ENCODE measurements around the gene KIRREL3. TPM values are rescaled to one million over a fixed set of nuclear protein-coding genes. Genes with fewer than 3 reads are reported as not detected.

Gene KIRREL3
- total and polyA plus RNA-seq, 7 experiments from 2014 or later: not detected

- POLR2A ChIA-PET: no interaction called here
Measured at GRCh38 chr11:126496576-126497337, 503.8 kb downstream of the KIRREL3 start.

DNA sequence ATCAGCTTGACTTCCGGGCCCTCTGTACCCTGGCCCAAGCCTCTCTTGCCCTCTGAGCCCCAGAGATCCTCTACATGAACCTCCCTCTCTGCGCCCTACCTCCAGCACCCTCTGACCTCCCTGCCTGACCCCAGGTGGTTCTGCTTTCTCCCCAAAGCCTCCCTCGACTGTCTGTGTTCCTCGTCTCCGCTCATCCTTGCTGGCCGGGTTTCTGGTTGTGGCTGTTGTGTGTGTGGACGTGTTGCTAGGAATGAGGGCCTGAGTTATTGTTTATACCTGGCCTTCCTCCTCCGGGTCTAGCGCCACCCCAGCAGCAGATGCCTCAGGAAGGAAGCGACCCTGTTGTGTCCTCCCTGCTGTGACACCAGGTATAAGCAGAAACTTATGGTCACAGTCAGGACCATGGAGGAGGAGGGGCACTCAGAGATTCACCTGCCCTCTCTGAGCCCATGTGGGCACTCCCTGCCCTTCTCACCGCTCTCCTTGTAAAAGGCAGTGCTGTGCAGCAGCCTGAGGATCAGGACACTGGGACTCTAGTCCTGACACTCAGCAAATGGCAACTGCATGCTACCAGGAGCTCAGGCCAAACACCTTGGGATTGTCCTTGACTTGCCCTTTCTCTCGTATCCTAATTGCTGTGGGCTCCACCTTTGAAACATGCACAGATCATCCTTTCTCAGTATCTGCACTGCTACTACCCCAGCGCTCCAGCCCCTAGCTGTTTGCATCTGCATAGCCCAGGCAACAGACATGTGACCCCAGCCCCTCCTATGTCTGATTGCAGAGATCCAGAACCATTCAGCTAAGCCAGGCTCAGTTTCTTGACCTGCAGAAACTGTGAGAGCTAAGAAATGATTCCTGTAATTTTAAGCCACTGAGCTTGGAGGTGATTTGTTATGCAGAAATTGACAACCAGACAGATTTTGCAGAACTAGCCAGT, 505.0 kb downstream of the KIRREL3 start:
- no peak overlapping the region for H3K4me3 ChIP-seq (ENCODE audit: low read length)
- ATAC-seq (no peak), DNase-seq (no peak)
- peaks cover 0 to 5% (median 0%) of the 10 kb centered on the region in 7 donors for H3K4me1 Mint-ChIP-seq
- no peaks in the 10 kb centered on the region for H3K36me3 ChIP-seq (ENCODE audit: control insufficient read depth in 2 of 3, insufficient read depth in 3 of 3, low read length in 3 of 3)
- peaks cover 9 to 14% (median 11%) of the 10 kb centered on the region in 5 donors for H3K27me3 Mint-ChIP-seq
- no peaks in the 10 kb centered on the region for H3K9me3 Mint-ChIP-seq
- CTCF ChIA-PET: no interaction called here
- no peaks in the 10 kb centered on the region for H3K36me3 Mint-ChIP-seq
- POLR2A ChIA-PET: no interaction called here
- no peak overlapping the region for H3K27ac ChIP-seq (ENCODE audit: low read depth, low read length)
- no peak overlapping the region for H3K4me3 Mint-ChIP-seq
- no peaks in the 10 kb centered on the region for H3K27me3 ChIP-seq (ENCODE audit: control insufficient read depth in 2 of 2, insufficient read depth in 2 of 2, low read length in 2 of 2)
- H3K27ac Mint-ChIP-seq: peak overlapping the region in 1 of 9 donors; percentile 33
- intact Hi-C loops (cut with micrococcal nuclease): no loop called here
- H3K9me3 ChIP-seq (ENCODE audit: control insufficient read depth in 2 of 3, low read length in 3 of 3): no peaks in the 10 kb centered on the region
- H3K4me1 ChIP-seq (ENCODE audit: control insufficient read depth in 2 of 2, insufficient read depth in 2 of 2, low read length in 2 of 2): no peaks in the 10 kb centered on the region

More at GRCh38 chr11:126496576-126497337, 503.8 kb downstream of the KIRREL3 start:
- Histone ChIP-seq H3K27ac (ENCODE audit: low read depth, low read length) (no peak overlapping the region), H3K4me3 (ENCODE audit: low read length) (no peak overlapping the region), H3K9me3 (ENCODE audit: control insufficient read depth in 2 of 3, low read length in 3 of 3) (no peaks in the 10 kb centered on the region), H3K27me3 (ENCODE audit: control insufficient read depth in 2 of 2, insufficient read depth in 2 of 2, low read length in 2 of 2) (no peaks in the 10 kb centered on the region), H3K4me1 (ENCODE audit: control insufficient read depth in 2 of 2, insufficient read depth in 2 of 2, low read length in 2 of 2) (no peaks in the 10 kb centered on the region), H3K36me3 (ENCODE audit: control insufficient read depth in 2 of 3, insufficient read depth in 3 of 3, low read length in 3 of 3) (no peaks in the 10 kb centered on the region)
- no peaks in the 10 kb centered on the region for H3K36me3 Mint-ChIP-seq
- H3K27me3 Mint-ChIP-seq: peaks cover 12 to 23% (median 19%) of the 10 kb centered on the region in 5 donors
- DNase-seq (no peak), ATAC-seq (no peak)
- H3K4me1 Mint-ChIP-seq: peaks cover 0 to 5% (median 0%) of the 10 kb centered on the region in 7 donors
- H3K9me3 Mint-ChIP-seq: no peaks in the 10 kb centered on the region
- intact Hi-C loops (cut with micrococcal nuclease): no loop called here
- no peak overlapping the region for H3K27ac Mint-ChIP-seq
- no peak overlapping the region for H3K4me3 Mint-ChIP-seq
- CTCF ChIA-PET: no interaction called here

DNA sequence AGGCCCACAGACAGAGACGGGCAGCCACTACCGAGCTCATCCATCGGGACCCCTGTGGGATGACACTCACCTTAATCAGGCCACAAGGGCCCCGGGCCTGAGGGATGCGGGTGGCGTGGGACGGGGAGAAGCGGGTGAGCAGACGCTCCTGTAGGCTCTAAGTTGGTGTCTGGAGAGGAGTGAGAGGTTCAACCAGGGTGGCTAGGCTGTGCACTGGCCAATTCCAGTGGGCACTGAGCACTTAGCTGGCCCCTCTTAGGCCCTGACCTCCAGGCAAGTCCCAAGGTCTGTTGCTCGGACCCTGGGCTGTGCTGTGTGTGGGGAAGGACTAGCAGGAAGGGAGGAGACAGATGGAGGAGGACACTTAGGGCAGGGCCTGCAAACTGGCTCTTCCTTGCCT, 505.7 kb downstream of the KIRREL3 start:
- Histone ChIP-seq H3K36me3 (ENCODE audit: control insufficient read depth in 2 of 3, insufficient read depth in 3 of 3, low read length in 3 of 3) (no peaks in the 10 kb centered on the region), H3K4me1 (ENCODE audit: control insufficient read depth in 2 of 2, insufficient read depth in 2 of 2, low read length in 2 of 2) (no peaks in the 10 kb centered on the region), H3K27me3 (ENCODE audit: control insufficient read depth in 2 of 2, insufficient read depth in 2 of 2, low read length in 2 of 2) (no peaks in the 10 kb centered on the region), H3K27ac (ENCODE audit: low read depth, low read length) (no peak overlapping the region), H3K9me3 (ENCODE audit: control insufficient read depth in 2 of 3, low read length in 3 of 3) (no peaks in the 10 kb centered on the region), H3K4me3 (ENCODE audit: low read length) (no peak overlapping the region)
- POLR2A ChIA-PET: no interaction called here
- CTCF ChIA-PET: no interaction called here
- Mint-ChIP-seq H3K27me3 (peaks cover 7 to 13% (median 8%) of the 10 kb centered on the region in 5 donors), H3K36me3 (no peaks in the 10 kb centered on the region), H3K4me3 (no peak overlapping the region), H3K27ac (no peak overlapping the region), H3K4me1 (peaks cover 0 to 5% (median 0%) of the 10 kb centered on the region in 7 donors), H3K9me3 (no peaks in the 10 kb centered on the region)
- DNase-seq (no peak), ATAC-seq (peak; percentile 27)
- intact Hi-C loops (cut with micrococcal nuclease): no loop called here

DNA sequence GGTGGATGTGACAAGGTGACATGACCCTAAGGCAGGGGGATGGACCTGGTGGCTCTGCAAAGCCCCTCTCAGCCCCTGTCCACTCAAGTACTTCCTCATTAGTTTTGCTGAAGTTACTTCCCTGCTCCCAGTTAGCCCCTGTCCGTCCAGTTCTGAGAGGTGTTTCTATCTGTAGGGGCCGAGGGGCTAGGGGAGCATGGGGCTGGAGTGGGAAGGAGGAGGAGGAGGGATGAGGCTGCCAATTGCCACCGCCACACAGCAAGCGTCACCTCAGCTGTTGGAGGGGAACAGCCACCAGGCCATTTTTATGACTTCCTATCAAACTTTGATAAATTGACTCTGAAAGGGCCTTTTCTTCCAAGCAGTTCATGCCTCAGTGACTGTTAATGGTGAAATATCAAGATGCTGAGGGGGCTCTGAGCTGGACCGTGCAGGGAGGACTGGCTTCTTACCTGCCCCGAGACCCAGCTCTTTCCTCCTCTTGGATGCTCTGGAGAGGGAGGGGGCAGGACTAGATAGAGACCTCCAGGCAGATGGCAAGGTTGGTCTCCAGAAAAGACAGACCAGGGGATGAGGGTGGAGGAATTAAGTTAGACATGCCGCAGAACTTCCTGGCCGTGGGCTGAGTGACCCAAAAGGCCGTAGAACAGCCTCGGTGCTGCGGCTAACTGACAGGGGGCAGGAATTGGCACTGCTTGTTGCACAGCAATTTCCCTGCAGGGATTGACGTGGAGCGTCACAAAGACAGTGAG, 508.1 kb downstream of the KIRREL3 start:
- H3K27me3 Mint-ChIP-seq: peaks cover 0 to 10% (median 0%) of the 10 kb centered on the region in 5 donors
- DNase-seq: no peak
- no peaks in the 10 kb centered on the region for H3K36me3 ChIP-seq (ENCODE audit: control insufficient read depth in 2 of 3, insufficient read depth in 3 of 3, low read length in 3 of 3)
- no peak overlapping the region for H3K27ac Mint-ChIP-seq
- H3K4me3 ChIP-seq (ENCODE audit: low read length): no peak overlapping the region
- H3K27ac ChIP-seq (ENCODE audit: low read depth, low read length): no peak overlapping the region
- H3K9me3 Mint-ChIP-seq: no peaks in the 10 kb centered on the region
- H3K36me3 Mint-ChIP-seq: no peaks in the 10 kb centered on the region
- H3K4me1 ChIP-seq (ENCODE audit: control insufficient read depth in 2 of 2, insufficient read depth in 2 of 2, low read length in 2 of 2): no peaks in the 10 kb centered on the region
- H3K27me3 ChIP-seq (ENCODE audit: control insufficient read depth in 2 of 2, insufficient read depth in 2 of 2, low read length in 2 of 2): no peaks in the 10 kb centered on the region
- H3K4me3 Mint-ChIP-seq: no peak overlapping the region
- ChIA-PET POLR2A (no interaction called here), CTCF (no interaction called here)
- intact Hi-C loops (cut with micrococcal nuclease): no loop called here
- no peaks in the 10 kb centered on the region for H3K4me1 Mint-ChIP-seq
- no peak for ATAC-seq
- H3K9me3 ChIP-seq (ENCODE audit: control insufficient read depth in 2 of 3, low read length in 3 of 3): no peaks in the 10 kb centered on the region

DNA sequence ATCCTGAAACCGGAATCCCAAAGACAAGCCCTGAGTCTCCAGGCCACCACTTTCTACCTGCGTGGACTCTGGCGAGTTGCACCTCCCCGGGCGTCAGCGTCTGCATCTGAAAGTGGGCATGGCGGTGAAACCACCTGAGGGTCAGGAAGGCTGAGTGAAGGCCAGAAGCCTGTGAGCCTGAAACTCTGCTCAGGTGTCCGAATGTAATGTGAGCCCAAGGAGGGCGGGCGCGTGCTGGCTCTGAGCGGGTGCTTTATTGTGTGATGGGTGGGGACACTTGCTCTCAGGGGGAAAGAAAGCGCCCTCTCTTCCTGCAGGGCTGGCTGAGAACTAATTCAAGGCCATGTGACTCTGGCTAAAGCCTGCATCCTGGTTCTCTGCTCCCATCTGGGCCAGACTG, 509.5 kb downstream of the KIRREL3 start:
- no peaks in the 10 kb centered on the region for H3K9me3 Mint-ChIP-seq
- no peak overlapping the region for H3K27ac Mint-ChIP-seq
- no peaks in the 10 kb centered on the region for H3K4me1 Mint-ChIP-seq
- Histone ChIP-seq H3K27ac (ENCODE audit: low read depth, low read length) (no peak overlapping the region), H3K4me3 (ENCODE audit: low read length) (no peak overlapping the region), H3K27me3 (ENCODE audit: control insufficient read depth in 2 of 2, insufficient read depth in 2 of 2, low read length in 2 of 2) (no peaks in the 10 kb centered on the region), H3K36me3 (ENCODE audit: control insufficient read depth in 2 of 3, insufficient read depth in 3 of 3, low read length in 3 of 3) (no peaks in the 10 kb centered on the region), H3K4me1 (ENCODE audit: control insufficient read depth in 2 of 2, insufficient read depth in 2 of 2, low read length in 2 of 2) (no peaks in the 10 kb centered on the region), H3K9me3 (ENCODE audit: control insufficient read depth in 2 of 3, low read length in 3 of 3) (no peaks in the 10 kb centered on the region)
- intact Hi-C loops (cut with micrococcal nuclease): no loop called here
- no peak overlapping the region for H3K4me3 Mint-ChIP-seq
- H3K36me3 Mint-ChIP-seq: no peaks in the 10 kb centered on the region
- H3K27me3 Mint-ChIP-seq: peaks cover 0 to 10% (median 0%) of the 10 kb centered on the region in 5 donors
- ChIA-PET POLR2A (no interaction called here), CTCF (no interaction called here)
- ATAC-seq (no peak), DNase-seq (no peak)

DNA sequence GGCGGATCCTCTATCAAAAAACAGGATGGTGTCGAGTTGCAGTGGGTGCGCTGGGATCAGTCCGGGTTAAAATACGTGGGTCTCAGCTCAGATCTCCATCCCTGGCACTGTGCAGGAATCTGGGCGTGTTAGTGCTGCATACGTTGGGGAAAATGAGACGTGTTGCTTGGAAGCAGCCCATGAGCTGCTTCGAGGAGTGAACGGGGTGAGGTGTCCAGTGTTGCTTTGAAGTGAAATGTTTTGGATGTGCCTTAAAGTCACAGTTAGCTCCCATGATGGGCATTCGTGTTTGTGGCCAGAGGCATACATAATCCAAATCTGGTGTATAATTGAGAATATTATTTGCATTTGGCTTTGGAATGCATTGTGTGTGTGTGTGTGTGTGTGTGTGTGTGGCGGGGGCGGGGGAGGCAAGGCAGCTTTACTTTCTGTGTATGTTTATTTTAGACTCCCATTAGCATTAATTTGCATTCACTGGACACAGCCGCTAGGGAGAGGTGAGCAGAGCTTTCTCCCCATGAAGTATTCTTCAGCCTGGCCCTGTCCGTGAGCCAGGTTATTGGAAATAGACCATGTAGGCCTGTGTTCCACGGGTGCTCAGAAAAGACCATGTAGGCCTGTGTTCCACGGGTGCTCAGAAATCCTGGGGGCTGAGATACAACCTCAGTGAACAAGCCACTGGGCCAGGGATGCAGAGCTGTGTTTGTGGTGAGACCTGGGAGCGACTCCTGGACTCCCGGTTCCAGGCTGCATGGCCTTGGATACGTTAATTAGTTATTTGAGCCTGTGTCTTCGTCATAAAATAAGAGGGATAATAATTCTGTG, 510.5 kb downstream of the KIRREL3 start:
- Mint-ChIP-seq H3K9me3 (no peaks in the 10 kb centered on the region), H3K36me3 (no peaks in the 10 kb centered on the region), H3K27ac (no peak overlapping the region), H3K4me3 (no peak overlapping the region), H3K27me3 (peaks cover 0 to 10% (median 0%) of the 10 kb centered on the region in 5 donors), H3K4me1 (peaks cover 0 to 2% (median 0%) of the 10 kb centered on the region in 7 donors)
- no peaks in the 10 kb centered on the region for H3K36me3 ChIP-seq (ENCODE audit: control insufficient read depth in 2 of 3, insufficient read depth in 3 of 3, low read length in 3 of 3)
- no peaks in the 10 kb centered on the region for H3K27me3 ChIP-seq (ENCODE audit: control insufficient read depth in 2 of 2, insufficient read depth in 2 of 2, low read length in 2 of 2)
- no peak overlapping the region for H3K4me3 ChIP-seq (ENCODE audit: low read length)
- no peak for ATAC-seq
- intact Hi-C loops (cut with micrococcal nuclease): no loop called here
- POLR2A ChIA-PET: no interaction called here
- CTCF ChIA-PET: interaction anchor here (1.2 kb wide), 1 partner anchor 9 kb away, joined by 6 read pairs; no protein-coding TSS in a partner anchor
- H3K9me3 ChIP-seq (ENCODE audit: control insufficient read depth in 2 of 3, low read length in 3 of 3): no peaks in the 10 kb centered on the region
- DNase-seq: no peak
- no peak overlapping the region for H3K27ac ChIP-seq (ENCODE audit: low read depth, low read length)
- no peaks in the 10 kb centered on the region for H3K4me1 ChIP-seq (ENCODE audit: control insufficient read depth in 2 of 2, insufficient read depth in 2 of 2, low read length in 2 of 2)
